Adrenal gland (tissue), 12 donors: ENCODE data around the gene FTCDNL1. TPM values are rescaled to one million over a fixed set of nuclear protein-coding genes. Genes with fewer than 3 reads are reported as not detected.

Experiments
- DNase-seq, 7 donors: peaks; one replicate each; pipeline ENCODE4 v3.0.0-alpha.2; 2019 to 2020
- H3K27ac ChIP-seq, 5 donors: fragments of 200-600 bp; sonication (generic) in 4 of 5; 1 replicate in 3 of 5; 2 replicates in 2 of 5; pipeline versions ENCODE4 v1.5.1 to v1.8.0; 2016 to 2020; ENCODE audit warnings: mild to moderate bottlenecking in 1 of 5
- H3K27me3 ChIP-seq: fragments of 200-600 bp; 2 replicates; pipeline ENCODE4 v1.8.0; 2021
- H3K36me3 ChIP-seq, 2 donors: fragments of 200-600 bp; replicated peaks in 1 of 2; 1 replicate in 1 of 2; 2 replicates in 1 of 2; pipeline versions ENCODE4 v1.5.1 to v1.8.0; 2018 to 2022
- H3K4me1 ChIP-seq, 2 donors: fragments of 200-600 bp; replicated peaks in 1 of 2; 1 replicate in 1 of 2; 2 replicates in 1 of 2; pipeline versions ENCODE4 v1.5.1 to v1.8.0; 2018 to 2021
- H3K4me3 ChIP-seq, 4 donors: fragments of 200-600 bp; sonication (generic) in 3 of 4; one replicate each; pipeline ENCODE4 v1.5.1; 2016 to 2018
- H3K9me3 ChIP-seq, 3 donors: fragments of 200-600 bp; sonication (generic) in 1 of 3; replicated peaks in 1 of 3; 1 replicate in 2 of 3; 2 replicates in 1 of 3; pipeline versions ENCODE4 v1.5.1 to v1.8.0; 2016 to 2021
- POLR2A ChIP-seq, 2 donors: fragments of 450-650 bp; IDR thresholded peaks; one replicate each; pipeline ENCODE4 v1.6.1; 2017; ENCODE audit warnings: antibody characterized with exemption in 2 of 2, mild to moderate bottlenecking in 2 of 2, moderate library complexity in 1 of 2
- WGBS, 4 donors: extraction: QIAGEN DNeasy Blood & Tissue Kit in 2 of 4; methylation state at CpG; one replicate each; pipeline versions ENCODE4 v1.1.5 to v1.1.7; 2013 to 2017; 5-methylcytosine and 5-hydroxymethylcytosine counted together
- intact Hi-C, 2 donors: fragments of 100-400 bp; cut with DNase I; formaldehyde crosslinking; loops; one replicate each; pipeline versions ENCODE4 v1.14.1 to v1.15.0; 2022 to 2023
- polyA plus RNA-seq, 3 donors: library from polyadenylated mRNA; stranded (reverse); fragments of 200-250 nt in 2 of 3; fragments of 350-450 nt in 1 of 3; fragmentation: Illumina TruSeq in 1 of 3; extraction: RNeasy Lipid Tissue Mini Kit (QIAGEN cat#74804) in 1 of 3; gene quantifications; one replicate each; pipeline ENCODE4 v1.2.3, GENCODE V29; 2013 to 2014
- total RNA-seq, 9 donors: library from RNA; depleted of rRNA in 4 of 9; stranded (reverse); fragments of >200 nt in 4 of 9; fragments of 120-200 nt in 1 of 9; fragmentation: NEBNext Ultra II Directional in 1 of 9; extraction: Animal tissue kit (Norgen Biotek cat#: 25700) in 1 of 9; gene quantifications; one replicate each; pipeline versions ENCODE4 v1.1.0 to v1.2.4, GENCODE V29; 2013 to 2023
- TF ChIP-seq, protein P1 (sequence below), 6 experiments: fragments of 450-650 bp in 4 of 6; fragments of 200-600 bp in 2 of 6; sonication (generic) in 1 of 6; IDR thresholded peaks; 1 replicate in 5 of 6; 2 replicates in 1 of 6; pipeline versions ENCODE4 v1.5.1 to v1.8.0; 2016 to 2021; ENCODE audit warnings: antibody characterized with exemption in 6 of 6, mild to moderate bottlenecking in 2 of 6, moderate library complexity in 1 of 6
- donor health status: healthy with polysubstance abuse.
- donor health status: Bipolar disorder and iron deficiency.
- donor health status: DM: yes; HTN: yes; CAD: no.
- donor health status: DM: no; HTN: no; CAD: no.
- donor health status: DM: no; HTN: no; CAD: no.
- donor health status: DM: yes; HTN: yes; CAD: no.

Gene FTCDNL1
- total and polyA plus RNA-seq, 12 donors, result 2.6 to 19.1 (median 10.1) TPM

DNA sequence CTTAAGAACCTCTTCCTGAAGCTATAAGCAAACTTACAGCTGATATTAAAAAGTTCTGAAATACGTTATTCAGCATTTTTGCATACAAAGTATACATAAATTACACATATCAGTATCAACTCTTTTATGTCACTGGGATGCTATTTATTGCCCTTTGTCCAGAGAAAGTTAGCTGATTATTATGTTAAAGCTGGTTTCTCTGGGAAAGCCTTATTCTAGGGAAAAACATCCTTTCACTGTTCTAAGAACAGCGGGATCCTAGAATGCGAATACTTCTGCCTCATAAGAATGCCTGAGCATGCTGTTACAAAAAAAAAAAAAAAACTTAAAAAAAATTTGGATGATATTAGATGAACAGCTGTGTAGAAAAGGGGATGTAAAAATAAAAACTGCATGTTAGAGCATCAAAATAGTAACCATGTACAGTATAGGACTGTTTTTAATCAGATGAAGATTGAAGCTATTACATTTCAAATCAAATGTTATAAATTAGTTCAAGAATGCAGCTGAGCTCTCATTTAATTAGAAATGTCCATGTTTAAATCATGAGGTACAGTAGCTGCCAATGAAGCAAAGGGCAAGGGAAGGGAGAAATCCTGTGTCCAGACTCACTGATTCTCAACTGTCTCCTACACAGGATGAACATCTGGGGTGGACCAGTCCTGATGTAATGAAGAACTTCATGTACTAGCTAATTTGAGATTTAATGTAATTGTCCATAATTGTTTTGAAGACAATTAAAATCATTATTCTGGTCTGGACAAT, 8.2 kb downstream of the FTCDNL1 start:
- H3K4me3 ChIP-seq, result no peak overlapping the region
- H3K27me3 ChIP-seq, result no peaks in the 10 kb centered on the region
- H3K9me3 ChIP-seq, result no peaks in the 10 kb centered on the region
- DNase-seq, result no peak
- 87 to 94% (median 89%) methylated on average over 3 of the region's 3 CpGs for WGBS, 4 donors
- no peak overlapping the region for H3K27ac ChIP-seq
- no peaks in the 10 kb centered on the region for H3K36me3 ChIP-seq
- intact Hi-C loops, result no loop called here
- no peak for TF ChIP-seq POLR2A (IDR thresholded peaks at IDR 0.05)
- TF ChIP-seq, protein P1, sequence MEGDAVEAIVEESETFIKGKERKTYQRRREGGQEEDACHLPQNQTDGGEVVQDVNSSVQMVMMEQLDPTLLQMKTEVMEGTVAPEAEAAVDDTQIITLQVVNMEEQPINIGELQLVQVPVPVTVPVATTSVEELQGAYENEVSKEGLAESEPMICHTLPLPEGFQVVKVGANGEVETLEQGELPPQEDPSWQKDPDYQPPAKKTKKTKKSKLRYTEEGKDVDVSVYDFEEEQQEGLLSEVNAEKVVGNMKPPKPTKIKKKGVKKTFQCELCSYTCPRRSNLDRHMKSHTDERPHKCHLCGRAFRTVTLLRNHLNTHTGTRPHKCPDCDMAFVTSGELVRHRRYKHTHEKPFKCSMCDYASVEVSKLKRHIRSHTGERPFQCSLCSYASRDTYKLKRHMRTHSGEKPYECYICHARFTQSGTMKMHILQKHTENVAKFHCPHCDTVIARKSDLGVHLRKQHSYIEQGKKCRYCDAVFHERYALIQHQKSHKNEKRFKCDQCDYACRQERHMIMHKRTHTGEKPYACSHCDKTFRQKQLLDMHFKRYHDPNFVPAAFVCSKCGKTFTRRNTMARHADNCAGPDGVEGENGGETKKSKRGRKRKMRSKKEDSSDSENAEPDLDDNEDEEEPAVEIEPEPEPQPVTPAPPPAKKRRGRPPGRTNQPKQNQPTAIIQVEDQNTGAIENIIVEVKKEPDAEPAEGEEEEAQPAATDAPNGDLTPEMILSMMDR (IDR thresholded peaks at IDR 0.05), result no peak
- H3K4me1 ChIP-seq, result no peaks in the 10 kb centered on the region

DNA sequence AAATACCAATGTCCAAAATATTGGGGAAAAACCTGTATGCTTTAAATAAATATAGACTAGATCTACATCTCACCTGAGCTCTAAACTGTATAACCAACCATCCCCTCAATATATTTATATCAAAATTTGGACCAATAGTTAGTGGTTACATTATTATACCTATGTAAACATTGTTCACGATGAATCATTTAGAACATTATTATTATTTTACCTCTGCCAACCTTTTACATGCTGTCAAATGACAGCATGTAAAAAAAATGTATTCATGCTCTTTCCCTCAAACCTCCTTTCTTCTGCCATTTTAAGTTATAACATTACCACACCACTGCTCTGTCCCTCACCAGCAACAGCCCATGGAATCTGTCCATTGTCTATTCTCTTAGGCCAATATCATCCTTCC, 9.6 kb downstream of the FTCDNL1 start:
- H3K9me3 ChIP-seq, result no peaks in the 10 kb centered on the region

DNA sequence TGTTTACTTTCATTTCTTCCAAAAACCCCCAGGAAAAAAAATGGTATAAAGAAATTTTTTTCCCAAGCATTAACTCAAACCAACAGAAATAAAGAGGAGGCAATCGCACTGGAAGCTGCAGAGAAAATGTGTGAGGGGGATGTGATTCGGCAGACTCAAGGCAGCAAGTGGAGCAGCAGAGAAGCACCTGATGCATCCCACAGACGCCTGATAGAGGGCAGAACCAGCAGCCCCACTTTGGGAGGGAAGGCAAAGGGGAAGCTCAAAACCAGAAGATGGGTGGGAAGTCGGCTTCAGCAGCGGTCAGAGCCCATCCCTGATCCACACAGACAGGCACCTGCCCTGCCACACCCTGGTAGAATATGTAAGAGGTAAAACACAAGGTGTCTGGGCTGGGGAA, 12.6 kb downstream of the FTCDNL1 start:
- no peak overlapping the region for H3K27ac ChIP-seq
- 77 to 86% (median 84%) methylated on average over 5 of the region's 5 CpGs for WGBS, 4 donors

More for the DNA sequence above, 9.6 kb downstream of the FTCDNL1 start:
- intact Hi-C loops, result no loop called here
- Histone ChIP-seq H3K27me3 (no peaks in the 10 kb centered on the region), H3K36me3 (no peaks in the 10 kb centered on the region), H3K4me3 (no peak overlapping the region), H3K27ac (no peak overlapping the region), H3K4me1 (no peaks in the 10 kb centered on the region)
- no peak for DNase-seq
- TF ChIP-seq, protein P1 (IDR thresholded peaks at IDR 0.05), result no peak
- TF ChIP-seq POLR2A (IDR thresholded peaks at IDR 0.05), result no peak
- WGBS, 4 donors, result 94 to 100% (median 98%) methylated on average over 1 of the region's 1 CpG

DNA sequence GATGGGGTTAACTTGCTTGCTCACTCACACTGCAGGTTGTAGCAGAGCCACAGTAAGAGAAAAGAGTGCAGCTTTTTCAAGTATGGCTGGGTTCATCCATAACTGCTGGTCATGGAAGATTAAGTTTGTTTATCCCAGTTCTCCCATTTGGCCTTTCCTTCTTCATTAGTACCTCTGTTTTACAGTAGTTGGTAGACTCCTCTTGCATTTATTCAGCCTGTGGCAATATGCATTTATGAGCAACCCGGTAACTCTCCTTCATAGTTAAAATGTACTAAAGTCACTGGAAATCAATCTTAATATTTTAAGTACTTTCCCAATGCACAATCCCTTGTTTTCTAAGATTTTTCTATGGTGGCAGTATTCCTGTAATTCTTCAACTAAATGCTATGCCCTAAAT, 14.0 kb downstream of the FTCDNL1 start:
- no peaks in the 10 kb centered on the region for H3K36me3 ChIP-seq
- no peak overlapping the region for H3K27ac ChIP-seq
- WGBS, 4 donors, result 91 to 100% (median 97%) methylated on average over 1 of the region's 1 CpG
- TF ChIP-seq, protein P1 (IDR thresholded peaks at IDR 0.05), result no peak
- no peak for TF ChIP-seq POLR2A (IDR thresholded peaks at IDR 0.05)
- H3K4me1 ChIP-seq, result no peaks in the 10 kb centered on the region
- intact Hi-C loops, result no loop called here
- H3K27me3 ChIP-seq, result no peaks in the 10 kb centered on the region
- no peak overlapping the region for H3K4me3 ChIP-seq
- no peak for DNase-seq
- no peaks in the 10 kb centered on the region for H3K9me3 ChIP-seq

More for the DNA sequence above, 12.6 kb downstream of the FTCDNL1 start:
- Histone ChIP-seq H3K36me3 (no peaks in the 10 kb centered on the region), H3K4me3 (no peak overlapping the region), H3K9me3 (no peaks in the 10 kb centered on the region), H3K27me3 (no peaks in the 10 kb centered on the region), H3K4me1 (no peaks in the 10 kb centered on the region)
- no peak for TF ChIP-seq POLR2A (IDR thresholded peaks at IDR 0.05)
- no peak for DNase-seq
- intact Hi-C loops, result no loop called here

DNA sequence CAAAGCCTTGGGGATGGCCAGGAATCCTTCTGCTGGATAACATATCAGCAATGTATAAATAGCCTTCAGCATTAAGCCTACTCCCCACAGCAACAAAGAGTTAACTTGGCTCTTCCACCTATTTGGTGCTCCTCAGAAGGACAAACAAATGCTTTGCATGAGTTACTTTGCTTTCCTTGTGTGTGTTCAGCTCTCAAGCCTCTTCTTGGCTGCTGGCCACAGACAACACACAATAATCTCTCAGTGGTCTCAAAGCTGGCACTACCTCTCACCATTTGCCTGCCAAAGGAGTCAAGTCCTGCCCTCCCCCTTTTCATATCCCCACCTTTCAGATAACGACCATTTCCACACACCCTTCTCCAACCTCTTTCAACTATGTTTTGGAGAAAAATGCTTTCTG, 17.5 kb downstream of the FTCDNL1 start:
- H3K4me1 ChIP-seq, result no peaks in the 10 kb centered on the region
- no peak overlapping the region for H3K4me3 ChIP-seq
- TF ChIP-seq POLR2A (IDR thresholded peaks at IDR 0.05), result no peak
- TF ChIP-seq, protein P1 (IDR thresholded peaks at IDR 0.05), result no peak
- intact Hi-C loops, result no loop called here
- no peaks in the 10 kb centered on the region for H3K9me3 ChIP-seq
- H3K36me3 ChIP-seq, result no peaks in the 10 kb centered on the region
- 54 to 67% (median 60%) methylated on average over 1 of the region's 1 CpG for WGBS, 4 donors
- no peak for DNase-seq
- no peak overlapping the region for H3K27ac ChIP-seq
- no peaks in the 10 kb centered on the region for H3K27me3 ChIP-seq
